GM19035 (cell line): ENCODE data around the gene RSRC2.
A peak's percentile ranks its signal among the peaks of the same experiment; 100 is the strongest.
"Not testable (repeated sequence)": the region's sequence is repeated elsewhere in the genome, so short reads cannot be mapped to it uniquely, and the experiment has no call there.

Source experiments
- ATAC-seq: cut with Tn5 transposase; IDR thresholded peaks from one replicate; pipeline ENCODE4 v1.9.1; 2021; ENCODE audit not compliant: unreplicated experiment

The RSRC2 gene

GRCh38 chr12:122526683-122527477, at the start of gene RSRC2, which contains the start of gene KNTC1:
RSRC2 (minus strand) TSS chr12:122526936; CDS start chr12:122526853, 83 bp downstream.
KNTC1 (plus strand) TSS chr12:122527249; CDS start chr12:122530064, 2,815 bp downstream.
- ATAC-seq: peak; percentile 88

- ATAC-seq: no peak
These were observed 45.1 kb upstream of the RSRC2 start for GRCh38 chr12:122571821-122572220.

GRCh38 chr12:122570006-122570405, 43.3 kb upstream of the RSRC2 start:
- not testable (repeated sequence) for ATAC-seq

- ATAC-seq: no peak
These were observed 42.6 kb upstream of the RSRC2 start for GRCh38 chr12:122569288-122569687.

GRCh38 chr12:122566816-122567215, 40.1 kb upstream of the RSRC2 start:
- ATAC-seq: not testable (repeated sequence)

GRCh38 chr12:122563361-122563760, 36.6 kb upstream of the RSRC2 start:
- no peak for ATAC-seq

GRCh38 chr12:122560138-122560537, 33.4 kb upstream of the RSRC2 start:
- no peak for ATAC-seq

- ATAC-seq: no peak
These were observed 32.3 kb upstream of the RSRC2 start for GRCh38 chr12:122558745-122559641.

GRCh38 chr12:122547330-122547729, 20.6 kb upstream of the RSRC2 start:
- no peak for ATAC-seq

- peak; percentile 68 for ATAC-seq
These were observed 19.1 kb upstream of the RSRC2 start for GRCh38 chr12:122545855-122546254.

- ATAC-seq: no peak
These were observed 17.8 kb upstream of the RSRC2 start for GRCh38 chr12:122544537-122544936.

- no peak for ATAC-seq
These were observed 11.8 kb upstream of the RSRC2 start for GRCh38 chr12:122538496-122538895.

GRCh38 chr12:122537021-122537420, 10.3 kb upstream of the RSRC2 start:
- ATAC-seq: no peak

GRCh38 chr12:122533856-122534255, 7.1 kb upstream of the RSRC2 start:
- ATAC-seq: no peak

- no peak for ATAC-seq
These were observed 2.3 kb upstream of the RSRC2 start for GRCh38 chr12:122528992-122529391.

- ATAC-seq: no peak
These were observed 1.8 kb upstream of the RSRC2 start for GRCh38 chr12:122528582-122528981.

GRCh38 chr12:122527478-122527944, 775 bp upstream of the RSRC2 start:
- no peak for ATAC-seq

GRCh38 chr12:122523846-122524718, 2.7 kb downstream of the RSRC2 start:
- ATAC-seq: no peak

GRCh38 chr12:122523280-122523679, 3.5 kb downstream of the RSRC2 start:
- ATAC-seq: no peak

- no peak for ATAC-seq
These were observed 6.1 kb downstream of the RSRC2 start for GRCh38 chr12:122520676-122521075.

- no peak for ATAC-seq
These were observed 7.3 kb downstream of the RSRC2 start for GRCh38 chr12:122519418-122519817.
